IMR-90 (cell line): ENCODE data around the gene EIF4ENIF1. TPM values are rescaled to one million over a fixed set of nuclear protein-coding genes. Genes with fewer than 3 reads are reported as not detected.

Experiments used
- ATAC-seq: fragments of 200-7000 bp; cut with Tn5 transposase; 2 replicates; pipeline ENCODE4 v1.9.1; 2020; ENCODE audit warnings: low read depth, mild to moderate bottlenecking, moderate library complexity
- BruUV-seq: library from RNA; stranded (reverse); fragments of 400-500 nt; replicated peaks from 2 replicates; lab custom pipeline; 2021; lab: Mats Ljungman, UMichigan
- CTCF ChIA-PET: fragments of 300-600 bp; formaldehyde crosslinking; extraction: SDS; loops from one replicate; lab custom pipeline; 2021; ENCODE audit warnings: antibody characterized with exemption; lab: Yijun Ruan, JAX
- POLR2A ChIA-PET: fragments of 300-600 bp; sonication (Branson Sonifier 250); formaldehyde crosslinking; loops from one replicate; lab custom pipeline; 2022; ENCODE audit warnings: antibody characterized with exemption; ENCODE audit not compliant: unreplicated experiment; lab: Charles Lee
- DNase-seq: peaks from one replicate; pipeline ENCODE4 v3.0.0; 2013
- H2AFZ ChIP-seq: replicated peaks from 2 replicates; pipeline ENCODE3; 2013; ENCODE audit warnings: low read length, mild to moderate bottlenecking; ENCODE audit not compliant: poor library complexity
- H2AK5ac ChIP-seq: 2 replicates; pipeline ENCODE4 v1.6.1; 2013; ENCODE audit warnings: low read depth, low read length, inconsistent platforms
- H2AK9ac ChIP-seq: replicated peaks from 2 replicates; pipeline ENCODE3; 2013; ENCODE audit warnings: mild to moderate bottlenecking, low read depth, low read length, moderate library complexity; ENCODE audit not compliant: poor library complexity
- H2BK120ac ChIP-seq: 2 replicates; pipeline ENCODE4 v1.6.1; 2013; ENCODE audit warnings: low read depth, low read length, inconsistent platforms
- H2BK15ac ChIP-seq: 3 replicates; pipeline ENCODE4 v1.6.1; 2013; ENCODE audit warnings: low read depth, low read length, inconsistent platforms
- H2BK20ac ChIP-seq: 2 replicates; pipeline ENCODE4 v1.6.1; 2013; ENCODE audit warnings: low read depth, mild to moderate bottlenecking, inconsistent platforms, low read length, moderate library complexity
- H2BK5ac ChIP-seq: 2 replicates; pipeline ENCODE4 v1.6.1; 2013; ENCODE audit warnings: mild to moderate bottlenecking, low read depth, low read length, inconsistent platforms; ENCODE audit not compliant: poor library complexity, severe bottlenecking
- H3K14ac ChIP-seq: replicated peaks from 2 replicates; pipeline ENCODE4 v1.6.1; 2013; ENCODE audit warnings: low read depth, low read length, inconsistent platforms
- H3K18ac ChIP-seq: 2 replicates; pipeline ENCODE4 v1.6.1; 2013; ENCODE audit warnings: low read depth, low read length, control low read depth
- H3K23ac ChIP-seq: 2 replicates; pipeline ENCODE4 v1.6.1; 2013; ENCODE audit warnings: low read depth, low read length, inconsistent platforms
- H3K27ac ChIP-seq: 2 replicates; pipeline ENCODE4 v1.5.1; 2013; ENCODE audit warnings: mild to moderate bottlenecking, control low read depth, low read length; ENCODE audit not compliant: insufficient read depth
- H3K27me3 ChIP-seq: 2 replicates; pipeline ENCODE4 v1.6.1; 2013; ENCODE audit warnings: low read length; ENCODE audit not compliant: control insufficient read depth, insufficient read depth
- H3K36me3 ChIP-seq: 2 replicates; pipeline ENCODE4 v1.6.1; 2013; ENCODE audit warnings: low read length, mixed read lengths; ENCODE audit not compliant: control insufficient read depth, insufficient read depth
- H3K4ac ChIP-seq: 2 replicates; pipeline ENCODE4 v1.6.1; 2013; ENCODE audit warnings: low read depth, low read length, inconsistent platforms
- H3K4me1 ChIP-seq: 2 replicates; pipeline ENCODE4 v1.6.1; 2013; ENCODE audit warnings: low read length, mixed read lengths; ENCODE audit not compliant: control insufficient read depth, insufficient read depth
- H3K4me2 ChIP-seq: 2 replicates; pipeline ENCODE4 v1.6.1; 2013; ENCODE audit warnings: low read depth, mild to moderate bottlenecking, control low read depth, low read length, moderate library complexity
- H3K4me3 ChIP-seq: 2 replicates; pipeline ENCODE4 v1.5.1; 2013; ENCODE audit warnings: low read depth, mild to moderate bottlenecking, control low read depth, low read length, moderate library complexity; ENCODE audit not compliant: insufficient read depth
- H3K56ac ChIP-seq: 2 replicates; pipeline ENCODE4 v1.6.1; 2013; ENCODE audit warnings: low read length, inconsistent platforms; ENCODE audit not compliant: insufficient read depth; ENCODE audit errors: extremely low read depth
- H3K79me1 ChIP-seq, 2 experiments: 2 replicates each; pipeline ENCODE4 v1.6.1; 2013; ENCODE audit warnings: low read length in 2 of 2, inconsistent platforms in 1 of 2, low read depth in 1 of 2
- H3K9ac ChIP-seq: 2 replicates; pipeline ENCODE4 v1.6.1; 2013; ENCODE audit warnings: low read depth, low read length, control low read depth
- H3K9me1 ChIP-seq: 2 replicates; pipeline ENCODE4 v1.6.1; 2013; ENCODE audit warnings: low read length, inconsistent platforms; ENCODE audit not compliant: insufficient read depth
- H3K9me3 ChIP-seq: 2 replicates; pipeline ENCODE4 v1.6.1; 2013; ENCODE audit warnings: low read length; ENCODE audit not compliant: control insufficient read depth, insufficient read depth
- H4K20me1 ChIP-seq: 2 replicates; pipeline ENCODE4 v1.6.1; 2013; ENCODE audit warnings: low read length, inconsistent platforms; ENCODE audit not compliant: insufficient read depth
- H4K5ac ChIP-seq: 2 replicates; pipeline ENCODE4 v1.6.1; 2013; ENCODE audit warnings: mild to moderate bottlenecking, low read depth, low read length, control low read depth
- H4K8ac ChIP-seq, 2 experiments: 2 replicates each; pipeline ENCODE4 v1.6.1; 2013; ENCODE audit warnings: low read depth in 2 of 2, low read length in 2 of 2, control low read depth in 1 of 2, inconsistent platforms in 1 of 2
- H4K91ac ChIP-seq: 2 replicates; pipeline ENCODE4 v1.6.1; 2013; ENCODE audit warnings: low read depth, low read length, inconsistent platforms; ENCODE audit not compliant: insufficient read depth
- BHLHE40 ChIP-seq: fragments of 150-350 bp; IDR thresholded peaks from 2 replicates; pipeline ENCODE4 v1.6.1; 2016; ENCODE audit warnings: mild to moderate bottlenecking, low read depth, low read length
- CTCF ChIP-seq: conservative IDR thresholded peaks from 2 replicates; pipeline ENCODE4 v1.5.1; 2012; ENCODE audit warnings: mild to moderate bottlenecking, low read depth, low read length, improper control_type of control experiment
- FOS ChIP-seq: fragments of 150-350 bp; IDR thresholded peaks from 2 replicates; pipeline ENCODE4 v1.6.1; 2016; ENCODE audit warnings: low read depth, low read length
- MAFK ChIP-seq: IDR thresholded peaks from 2 replicates; pipeline ENCODE4 v1.6.1; 2012; ENCODE audit warnings: low read depth, low read length, improper control_type of control experiment
- MAZ ChIP-seq: IDR thresholded peaks from 2 replicates; pipeline ENCODE4 v1.6.1; 2012; ENCODE audit warnings: low read depth, mild to moderate bottlenecking, low read length, improper control_type of control experiment, moderate library complexity, borderline replicate concordance
- MXI1 ChIP-seq: IDR thresholded peaks from 2 replicates; pipeline ENCODE4 v1.6.1; 2012; ENCODE audit warnings: low read depth, mild to moderate bottlenecking, low read length, moderate library complexity, borderline replicate concordance
- POLR2A ChIP-seq: IDR thresholded peaks from 2 replicates; pipeline ENCODE4 v1.6.1; 2012; ENCODE audit warnings: mild to moderate bottlenecking, low read depth, low read length
- RAD21 ChIP-seq: IDR thresholded peaks from 2 replicates; pipeline ENCODE4 v1.6.1; 2012; ENCODE audit warnings: low read length, improper control_type of control experiment
- RFX5 ChIP-seq: IDR thresholded peaks from 2 replicates; pipeline ENCODE4 v1.8.0; 2012; ENCODE audit warnings: low read depth, mild to moderate bottlenecking, low read length, moderate library complexity
- SMC3 ChIP-seq: fragments of 150-350 bp; IDR thresholded peaks from 2 replicates; pipeline ENCODE4 v1.6.1; 2016; ENCODE audit warnings: low read depth, mild to moderate bottlenecking, antibody characterized with exemption, low read length, moderate library complexity
- USF2 ChIP-seq: fragments of 150-350 bp; IDR thresholded peaks from 2 replicates; pipeline ENCODE4 v1.6.1; 2017; ENCODE audit warnings: mild to moderate bottlenecking, antibody characterized with exemption, low read length, low read depth
- whole genome bisulfite sequencing, 2 experiments: methylation state at CpG; one replicate each; pipeline versions ENCODE4 v1.1.5 to v1.1.7; 2013; ENCODE audit warnings: missing lambda C conversion rate in 2 of 2; ENCODE audit not compliant: insufficient read length in 1 of 2; ENCODE audit errors: extremely low coverage in 2 of 2; 5-methylcytosine and 5-hydroxymethylcytosine counted together
- dilution Hi-C: fragments of 300-500 bp; cut with HindIII; formaldehyde crosslinking; loops from one replicate; pipeline ENCODE4 v1.14.3; 2018; ENCODE audit warnings: low sequenced_read_pairs; ENCODE audit not compliant: unreplicated experiment
- in situ Hi-C: fragments of 300-500 bp; cut with MboI; formaldehyde crosslinking; loops from 3 replicates; pipeline ENCODE4 v1.14.3; 2019; ENCODE audit warnings: low sequenced_read_pairs, inconsistent platforms, mixed read lengths
- intact Hi-C: fragments of 100-400 bp; cut with micrococcal nuclease; formaldehyde crosslinking; loops from 2 replicates; pipeline ENCODE4 v1.10.0; 2022
- polyA plus RNA-seq, 3 experiments: library from polyadenylated mRNA; depleted of rRNA; stranded (reverse); fragments of >200 nt; gene quantifications; 2 replicates each; pipeline ENCODE4 v1.2.3, GENCODE V29; 2012; ENCODE audit warnings: low replicate concordance in 1 of 3
- total RNA-seq: library from RNA; depleted of rRNA; stranded (reverse); fragments of >200 nt; gene quantifications from 2 replicates; pipeline ENCODE4 v1.2.3, GENCODE V29; 2012

The EIF4ENIF1 gene
- total and polyA plus RNA-seq, 2 of the 4 experiments (the other 2 are of a cell fraction), result 14.7 to 16.0 TPM

- Histone ChIP-seq H3K18ac (no peak overlapping the region), H3K36me3 (no peaks in the 10 kb centered on the region), H3K14ac (peak overlapping the region; percentile 69; the same call in 1 of the 2 replicates), H3K4me1 (no peaks in the 10 kb centered on the region), H3K4me2 (peak overlapping the region; percentile 74), H4K91ac (no peak overlapping the region; the same call in 1 of the 2 replicates), H3K9me3 (no peaks in the 10 kb centered on the region), H2BK5ac (peak overlapping the region; percentile 10), H3K27ac (peak overlapping the region; percentile 49; the same call in 1 of the 2 replicates), H3K9me1 (peaks cover under 1% of the 10 kb centered on the region), H3K56ac (peak overlapping the region; percentile 4; the same call in 1 of the 2 replicates), H2AK9ac (peak overlapping the region; percentile 70), H4K5ac (no peak overlapping the region), H2BK20ac (no peak overlapping the region), H3K4ac (peak overlapping the region; percentile 57), H2AK5ac (0 out of 2 replicates have a peak overlapping the region, but pooled peaks have one; percentile 3), H2BK120ac (no peak overlapping the region), H3K4me3 (peak overlapping the region; percentile 77), H4K20me1 (no peaks in the 10 kb centered on the region), H3K79me1 (peaks cover 12 to 27% of the 10 kb centered on the region in 2 experiments), H2AFZ (peak overlapping the region; percentile 94), H3K23ac (peak overlapping the region; percentile 74), H4K8ac (peak overlapping the region; percentile 20 to 37; a peak in 2 of 4 replicates), H3K27me3 (no peaks in the 10 kb centered on the region), H2BK15ac (no peak overlapping the region), H3K9ac (peak overlapping the region; percentile 63)
- ATAC-seq (peak; percentile 28), DNase-seq (no peak)
- WGBS, 2 experiments, result 0% methylated on average over 18 of the region's 30 CpGs; no CpG with 5 or more reads in 1 of the 2 experiments
- dilution Hi-C loops, result no loop called here
- intact Hi-C loops, result loop anchor here (2.0 to 5.0 kb wide), 2 partner anchors 36 to 136 kb away; no protein-coding TSS in a partner anchor
- TF ChIP-seq FOS (no peak), BHLHE40 (no peak), POLR2A (no peak), RFX5 (no peak), USF2 (no peak), MAFK (no peak), SMC3 (no peak), RAD21 (no peak), MAZ (no peak), MXI1 (no peak), CTCF (no peak)
- in situ Hi-C loops, result no loop called here
- ChIA-PET POLR2A (no interaction called here), CTCF (no interaction called here)
- no TSS peak for BruUV-seq
Observed at GRCh38 chr22:31496735-31497146, 7.1 kb upstream of the EIF4ENIF1 start.
